IPS-NIHi7 (cell line): ENCODE results near the gene DOP1A.

Experiments used
- DNase-seq: peaks from one replicate; pipeline ENCODE4 v3.0.0; 2012; ENCODE audit warnings: mixed read lengths; ENCODE audit errors: extremely low spot score

DOP1A gene

DNA sequence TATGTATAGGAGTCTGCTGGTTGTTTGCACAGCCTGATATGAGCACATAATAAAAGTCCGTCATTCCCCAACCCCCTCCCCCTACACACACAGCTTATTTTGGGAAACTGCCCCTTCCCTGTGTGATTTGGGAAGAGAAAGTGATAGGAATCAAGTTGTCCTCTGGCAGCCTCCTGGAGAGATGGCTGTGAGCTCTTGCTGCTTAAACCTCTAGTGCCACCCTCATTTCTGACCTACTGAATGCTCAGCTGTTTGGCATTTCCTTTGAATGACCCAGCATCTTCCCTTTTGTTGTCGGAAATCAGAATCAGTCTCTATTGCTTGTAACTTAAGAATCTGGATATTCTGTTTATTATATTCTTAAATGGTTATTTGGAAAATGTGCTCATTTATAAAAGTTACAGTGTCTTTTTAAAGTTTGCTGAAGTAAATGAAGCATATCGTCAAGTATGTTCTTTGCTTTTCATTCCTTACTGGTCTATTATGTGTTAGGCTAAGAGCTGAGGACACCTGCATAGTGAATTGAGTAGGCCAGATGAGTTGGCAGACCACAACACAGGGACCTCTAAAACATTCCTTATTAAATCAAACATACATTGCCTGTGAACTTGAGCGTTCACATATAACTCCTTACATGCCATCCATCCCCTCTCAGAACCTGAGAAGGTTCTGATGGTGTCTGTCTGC, 131.2 kb downstream of the DOP1A start:
- DNase-seq: no peak

DNA sequence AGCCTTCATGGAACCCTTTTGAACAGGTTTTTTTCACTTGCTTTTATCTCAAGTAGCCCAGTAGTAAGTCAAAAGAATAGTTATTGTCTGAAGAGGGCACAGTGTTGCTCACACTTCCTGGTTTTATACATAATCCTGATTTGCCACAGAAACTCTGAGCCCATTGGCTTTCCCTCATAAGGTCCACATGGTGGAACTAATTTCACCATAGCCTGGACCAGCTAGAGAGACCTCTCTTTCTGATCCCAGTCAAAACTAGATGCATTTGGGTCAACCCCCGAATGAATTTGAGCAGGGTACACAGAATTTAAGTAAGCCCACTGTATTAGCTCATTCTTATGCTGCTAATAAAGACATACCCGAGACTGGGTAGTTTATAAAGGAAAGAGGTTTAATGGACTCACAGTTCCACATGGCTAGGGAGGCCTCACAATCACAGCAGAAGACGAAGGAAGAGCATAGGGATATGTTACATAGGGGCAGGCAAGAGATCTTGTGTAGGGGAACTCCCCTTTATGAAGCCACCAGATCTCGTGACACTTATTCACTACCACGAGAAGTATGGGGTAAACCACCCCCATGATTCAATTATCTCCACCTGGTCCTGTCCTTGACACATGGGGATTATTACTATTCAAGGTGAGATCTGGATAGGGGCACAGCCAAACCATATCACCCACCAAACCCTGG, 131.8 kb downstream of the DOP1A start:
- DNase-seq: no peak

DNA sequence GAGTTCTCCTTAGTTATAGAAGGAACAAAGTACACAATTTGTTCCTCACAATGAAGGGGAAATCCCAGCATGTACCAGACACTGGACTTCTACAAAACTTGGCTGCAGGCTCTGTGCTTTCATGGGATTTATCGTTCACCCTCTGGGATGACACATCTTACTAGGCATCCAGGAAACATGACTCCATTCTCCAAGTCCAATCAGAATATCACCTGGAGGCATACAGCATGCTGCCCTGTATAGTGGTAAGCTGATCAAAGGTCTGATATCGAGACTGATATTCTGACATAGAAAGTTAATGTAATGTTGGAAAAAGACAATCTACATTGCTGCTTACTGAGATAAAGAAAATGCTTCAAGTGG, 132.4 kb downstream of the DOP1A start:
- no peak for DNase-seq

DNA sequence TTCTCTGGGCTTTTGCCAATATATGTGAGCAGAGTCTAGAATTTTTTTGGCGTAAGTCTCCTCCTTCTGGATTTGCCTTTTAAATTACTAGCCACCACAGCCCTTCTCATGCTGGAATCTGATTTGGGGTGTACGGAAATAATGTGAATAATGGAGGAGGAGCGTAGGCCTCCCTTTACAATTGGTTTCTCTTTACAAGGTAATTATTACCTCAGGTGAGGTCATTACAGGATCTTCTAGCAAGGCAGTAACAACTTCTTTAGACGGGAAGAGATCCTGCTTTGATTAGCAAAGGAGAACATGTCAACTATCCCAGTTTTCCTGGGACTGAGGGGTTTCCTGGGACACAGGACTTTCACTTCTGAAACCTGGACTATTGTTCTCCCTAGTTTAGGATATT, 134.6 kb downstream of the DOP1A start:
- DNase-seq: no peak

DNA sequence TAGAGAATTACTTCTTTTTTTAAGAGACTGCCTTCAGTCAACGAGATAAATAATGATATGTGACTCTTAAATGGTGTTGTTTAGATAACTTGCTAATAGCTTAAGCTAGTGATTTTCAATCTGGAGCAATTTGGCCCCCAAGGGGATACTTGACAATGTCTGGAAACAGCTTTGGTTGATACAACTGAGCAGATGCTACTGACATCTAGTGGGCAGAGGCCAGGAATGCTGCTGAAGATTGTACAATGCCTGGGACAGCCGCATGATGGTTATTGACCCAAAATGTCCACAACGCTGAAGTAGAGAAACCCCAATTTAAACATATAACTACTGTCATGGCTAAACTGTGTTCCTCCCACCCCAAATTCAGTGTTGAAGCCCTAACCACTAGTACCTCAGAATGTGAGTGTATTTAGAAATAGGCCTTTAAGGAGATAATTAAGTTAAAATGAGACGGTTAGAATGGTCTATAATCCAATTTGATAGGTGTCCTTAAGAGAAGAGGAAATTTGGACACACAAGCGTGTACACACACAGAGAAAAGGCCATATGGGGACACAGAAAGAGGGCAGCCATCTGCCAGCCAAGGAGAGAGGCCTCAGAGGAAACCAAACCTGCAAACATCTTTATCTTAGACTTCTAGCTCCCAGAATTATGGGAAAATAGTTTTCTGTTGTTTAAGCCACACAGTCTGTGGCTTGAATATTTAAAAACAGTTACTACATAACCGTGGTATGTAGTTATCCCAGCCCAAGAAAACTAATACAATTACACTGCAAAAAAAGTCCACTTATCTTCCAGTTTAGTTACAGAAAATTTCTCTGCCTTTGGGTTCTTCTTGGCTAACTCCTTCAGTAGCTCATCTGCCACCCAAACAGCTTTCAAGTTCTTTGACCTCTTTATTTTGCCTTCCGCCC, 147.9 kb downstream of the DOP1A start:
- peak; percentile 40 for DNase-seq

DNA sequence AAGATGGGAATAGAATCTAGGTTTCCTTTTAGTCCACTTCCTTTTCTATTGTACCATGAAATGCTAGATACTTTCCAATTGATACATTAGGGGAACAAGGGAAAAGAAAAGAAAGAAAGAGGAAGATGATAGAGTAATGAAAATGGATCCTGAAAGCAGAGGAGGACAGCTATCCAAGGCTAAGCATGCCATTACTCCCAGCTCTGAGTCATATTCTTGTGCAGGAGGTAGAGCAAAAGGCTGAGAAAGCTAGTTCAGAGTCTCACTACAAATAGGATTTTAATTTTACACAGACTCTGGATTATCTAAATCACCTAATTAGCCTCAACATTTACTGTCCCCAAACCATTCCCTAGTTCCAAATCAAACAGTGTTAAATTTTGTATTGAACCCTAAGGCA, 149.3 kb downstream of the DOP1A start:
- no peak for DNase-seq
